ENCODE results near the gene MACROD2.

Gene MACROD2

DNA sequence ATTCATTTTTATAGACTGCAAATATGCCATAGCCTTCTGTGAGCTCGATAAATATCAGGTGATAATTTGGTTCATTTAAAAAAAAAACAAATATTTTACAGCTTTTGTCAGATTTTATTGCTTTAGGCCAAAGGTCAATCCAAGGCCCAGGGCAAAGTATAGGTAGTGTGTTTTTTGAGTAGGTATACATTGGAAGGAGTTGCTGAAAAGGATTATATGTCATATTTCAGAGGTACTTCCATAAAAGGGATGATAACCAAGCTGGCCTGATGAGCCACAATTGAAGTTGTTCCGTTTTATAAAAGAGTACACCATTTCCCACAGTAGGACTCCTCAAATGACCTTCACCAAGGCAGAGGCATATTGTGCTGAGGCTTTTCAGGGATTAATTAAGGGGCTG is 794.9 kb downstream of the MACROD2 start:
- no peak for DNase-seq (ENCODE audit: low read depth)
- TF ChIP-seq, protein P1, sequence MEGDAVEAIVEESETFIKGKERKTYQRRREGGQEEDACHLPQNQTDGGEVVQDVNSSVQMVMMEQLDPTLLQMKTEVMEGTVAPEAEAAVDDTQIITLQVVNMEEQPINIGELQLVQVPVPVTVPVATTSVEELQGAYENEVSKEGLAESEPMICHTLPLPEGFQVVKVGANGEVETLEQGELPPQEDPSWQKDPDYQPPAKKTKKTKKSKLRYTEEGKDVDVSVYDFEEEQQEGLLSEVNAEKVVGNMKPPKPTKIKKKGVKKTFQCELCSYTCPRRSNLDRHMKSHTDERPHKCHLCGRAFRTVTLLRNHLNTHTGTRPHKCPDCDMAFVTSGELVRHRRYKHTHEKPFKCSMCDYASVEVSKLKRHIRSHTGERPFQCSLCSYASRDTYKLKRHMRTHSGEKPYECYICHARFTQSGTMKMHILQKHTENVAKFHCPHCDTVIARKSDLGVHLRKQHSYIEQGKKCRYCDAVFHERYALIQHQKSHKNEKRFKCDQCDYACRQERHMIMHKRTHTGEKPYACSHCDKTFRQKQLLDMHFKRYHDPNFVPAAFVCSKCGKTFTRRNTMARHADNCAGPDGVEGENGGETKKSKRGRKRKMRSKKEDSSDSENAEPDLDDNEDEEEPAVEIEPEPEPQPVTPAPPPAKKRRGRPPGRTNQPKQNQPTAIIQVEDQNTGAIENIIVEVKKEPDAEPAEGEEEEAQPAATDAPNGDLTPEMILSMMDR (conservative IDR thresholded peaks at IDR 0.05; ENCODE audit: control insufficient read depth, insufficient read depth, low read depth, low read length): no peak
- no peak overlapping the region for H3K4me3 ChIP-seq (ENCODE audit: control insufficient read depth, low read depth, low read length)

DNA sequence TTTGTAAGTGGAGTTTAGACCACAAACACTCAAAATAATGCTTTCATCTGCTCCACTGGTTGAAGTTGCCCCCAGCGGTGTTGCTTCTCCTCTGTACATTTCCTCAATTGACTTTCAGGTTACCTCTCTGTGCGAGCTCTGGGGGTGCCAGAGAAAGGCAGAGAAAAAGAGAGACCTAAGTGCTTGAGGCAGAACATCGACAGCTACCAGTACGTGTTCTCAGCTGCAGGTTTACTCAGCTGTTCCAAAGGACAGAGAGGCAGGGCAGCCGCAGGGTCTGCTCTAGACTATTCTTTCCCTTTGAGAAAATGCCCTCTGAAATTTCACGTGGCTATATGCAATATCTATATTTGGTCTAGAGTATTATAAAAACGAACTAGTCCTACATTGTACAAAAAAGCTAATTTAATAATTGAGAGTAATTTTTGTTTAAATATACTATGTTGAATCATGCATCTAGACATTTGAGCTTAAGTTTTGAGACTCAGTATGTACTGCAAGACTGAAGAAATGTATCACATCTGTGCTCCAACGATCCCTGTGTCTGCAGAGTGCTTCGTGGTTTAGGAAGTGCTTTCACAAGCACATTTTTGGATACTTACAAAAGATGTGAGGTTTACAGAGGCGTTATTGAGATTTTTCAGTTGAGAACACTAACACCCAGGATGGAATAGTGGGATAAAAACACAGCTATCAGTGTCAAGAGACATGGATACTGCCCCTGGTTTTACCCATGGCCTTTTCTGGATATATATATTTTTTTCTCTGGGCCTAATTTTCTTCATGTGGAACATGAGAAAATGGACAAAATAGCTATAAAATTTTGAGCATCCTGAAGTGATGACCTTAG is 795.7 kb downstream of the MACROD2 start:
- H3K4me3 ChIP-seq (ENCODE audit: control insufficient read depth, low read depth, low read length): no peak overlapping the region
- TF ChIP-seq, protein P1 (conservative IDR thresholded peaks at IDR 0.05; ENCODE audit: control insufficient read depth, insufficient read depth, low read depth, low read length): no peak

DNA sequence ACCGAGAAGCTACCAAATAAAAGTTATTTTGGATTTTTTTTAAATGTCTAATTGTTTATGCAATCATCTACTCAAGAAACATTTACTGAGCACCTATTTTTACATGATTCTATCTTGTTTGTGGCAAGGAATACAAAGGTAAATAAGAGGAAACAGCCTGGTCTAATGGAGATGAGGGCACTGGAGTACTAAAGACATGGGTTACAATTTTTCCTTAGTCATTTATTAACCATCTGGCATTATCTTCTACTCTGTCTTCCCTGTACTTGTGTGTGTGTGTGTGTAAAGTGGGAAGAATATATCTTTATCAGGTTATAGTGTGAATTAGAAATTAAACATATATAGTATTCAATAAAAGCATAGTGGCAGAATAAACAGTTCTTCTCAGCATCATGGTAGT is 797.6 kb downstream of the MACROD2 start:
- no peak overlapping the region for H3K4me3 ChIP-seq (ENCODE audit: control insufficient read depth, low read depth, low read length)
- TF ChIP-seq, protein P1 (conservative IDR thresholded peaks at IDR 0.05; ENCODE audit: control insufficient read depth, insufficient read depth, low read depth, low read length): no peak
- no peak for DNase-seq (ENCODE audit: low read depth)

More for the DNA sequence above, 795.7 kb downstream of the MACROD2 start:
- peak; percentile 13 for DNase-seq (ENCODE audit: low read depth)

DNA sequence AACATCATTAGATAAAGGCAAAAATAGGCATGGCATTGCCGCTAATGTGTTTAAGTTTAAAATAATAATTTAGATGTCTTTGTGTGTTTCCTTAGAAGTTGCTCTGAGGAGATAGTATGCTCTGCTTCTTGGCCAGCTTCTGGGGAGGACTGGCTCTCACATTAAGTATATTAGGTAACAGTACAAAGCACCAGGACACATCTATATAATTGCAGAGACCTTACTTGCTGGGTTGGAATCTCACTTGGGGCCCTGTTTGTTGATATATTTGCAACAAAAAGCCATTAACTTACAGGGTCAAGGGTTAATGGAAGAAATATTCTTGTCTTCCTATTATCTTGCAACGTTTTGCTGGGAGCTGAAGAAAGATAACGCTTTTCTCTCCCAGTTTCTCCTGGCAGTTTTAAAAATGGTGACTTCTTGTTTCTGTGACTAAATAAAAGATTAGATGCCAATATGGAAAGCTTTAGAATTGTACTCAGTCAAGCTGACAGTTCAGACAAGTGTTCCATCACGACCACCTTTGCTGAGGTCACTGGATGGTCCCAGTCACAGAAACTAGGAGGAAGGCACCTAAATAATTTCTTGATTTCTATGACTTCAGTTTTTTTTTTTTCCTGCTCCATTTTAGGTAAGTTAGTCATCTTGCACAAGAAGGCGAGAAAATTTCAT is 804.4 kb downstream of the MACROD2 start:
- DNase-seq (ENCODE audit: low read depth): no peak
- no peak overlapping the region for H3K4me3 ChIP-seq (ENCODE audit: control insufficient read depth, low read depth, low read length)
- TF ChIP-seq, protein P1 (conservative IDR thresholded peaks at IDR 0.05; ENCODE audit: control insufficient read depth, insufficient read depth, low read depth, low read length): no peak

DNA sequence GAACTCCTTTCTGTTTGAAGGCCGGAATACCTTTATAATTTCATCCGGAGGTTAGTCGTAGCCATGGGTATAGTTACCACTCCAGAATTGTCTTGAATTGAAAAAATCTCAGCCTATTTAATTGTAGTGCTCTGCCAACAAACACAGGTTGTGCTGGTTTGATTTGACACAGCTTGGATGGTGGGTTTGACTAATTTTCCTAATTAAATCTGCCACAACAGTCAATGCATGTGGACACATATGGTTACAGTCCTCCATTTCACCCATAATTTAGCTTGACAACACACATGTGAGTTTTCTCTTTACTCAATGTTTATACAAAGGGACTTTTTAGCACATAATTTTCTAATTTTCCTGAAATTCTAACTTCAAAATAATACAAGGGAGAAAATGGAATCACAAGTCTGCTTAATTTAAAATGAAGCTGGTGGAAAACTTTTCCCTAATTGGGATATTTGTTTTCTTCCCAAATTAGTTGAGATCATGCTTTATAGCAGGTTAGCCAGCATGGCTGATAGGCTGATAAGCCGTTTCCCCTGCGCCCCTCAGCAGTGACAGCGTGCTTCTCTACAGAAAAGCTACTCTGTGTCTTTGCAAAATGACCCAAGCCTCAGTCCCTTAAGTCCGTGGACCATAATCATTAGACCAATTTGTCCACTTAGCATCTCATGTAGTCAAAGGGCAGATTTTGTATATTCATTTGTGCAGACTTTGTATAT is 805.5 kb downstream of the MACROD2 start:
- TF ChIP-seq, protein P1 (conservative IDR thresholded peaks at IDR 0.05; ENCODE audit: control insufficient read depth, insufficient read depth, low read depth, low read length): no peak
- H3K4me3 ChIP-seq (ENCODE audit: control insufficient read depth, low read depth, low read length): no peak overlapping the region
- DNase-seq (ENCODE audit: low read depth): no peak

DNA sequence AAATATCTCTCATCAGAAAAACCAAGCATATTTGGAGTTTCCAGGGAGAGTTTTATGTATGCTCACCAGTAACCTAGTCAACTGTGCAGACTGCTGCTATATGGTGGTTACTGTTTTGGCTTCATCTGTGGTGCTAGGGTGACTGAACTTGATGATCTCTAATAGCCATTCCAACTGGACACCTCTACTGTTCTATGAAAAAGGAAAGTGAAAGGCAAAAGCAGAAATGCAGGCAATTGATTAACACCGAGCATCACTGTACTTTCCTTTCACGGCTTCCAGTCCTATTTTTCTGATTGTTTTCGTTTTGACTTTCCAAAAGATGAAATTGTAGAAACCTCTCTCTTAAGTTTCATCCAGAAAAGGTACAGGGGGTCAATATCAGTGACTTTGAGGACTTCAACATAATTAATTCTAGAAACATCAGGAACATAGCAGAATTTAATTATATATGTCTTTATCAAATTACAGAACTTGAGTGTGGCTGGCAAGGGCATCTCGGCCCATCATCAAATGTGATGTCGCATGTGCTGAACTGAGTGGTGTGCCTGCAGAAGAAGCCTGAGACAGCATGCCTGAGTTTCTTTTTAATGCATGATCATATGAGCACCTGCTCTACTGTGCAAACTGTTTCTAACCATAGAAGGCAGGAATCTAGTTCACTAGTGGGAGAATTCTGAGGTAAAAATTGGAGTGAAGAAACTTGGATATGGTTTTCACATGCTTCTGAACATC is 806.4 kb downstream of the MACROD2 start:
- H3K4me3 ChIP-seq (ENCODE audit: control insufficient read depth, low read depth, low read length): no peak overlapping the region
- TF ChIP-seq, protein P1 (conservative IDR thresholded peaks at IDR 0.05; ENCODE audit: control insufficient read depth, insufficient read depth, low read depth, low read length): no peak
- no peak for DNase-seq (ENCODE audit: low read depth)
